HG02970 (cell line): ENCODE data around the gene C1orf35.

Experiments used
- ATAC-seq: cut with Tn5 transposase; IDR thresholded peaks from one replicate; pipeline ENCODE4 v1.9.1; 2021; ENCODE audit warnings: mild to moderate bottlenecking, moderate library complexity, moderate number of reproducible peaks; ENCODE audit not compliant: unreplicated experiment, low FRiP score

The C1orf35 gene

DNA sequence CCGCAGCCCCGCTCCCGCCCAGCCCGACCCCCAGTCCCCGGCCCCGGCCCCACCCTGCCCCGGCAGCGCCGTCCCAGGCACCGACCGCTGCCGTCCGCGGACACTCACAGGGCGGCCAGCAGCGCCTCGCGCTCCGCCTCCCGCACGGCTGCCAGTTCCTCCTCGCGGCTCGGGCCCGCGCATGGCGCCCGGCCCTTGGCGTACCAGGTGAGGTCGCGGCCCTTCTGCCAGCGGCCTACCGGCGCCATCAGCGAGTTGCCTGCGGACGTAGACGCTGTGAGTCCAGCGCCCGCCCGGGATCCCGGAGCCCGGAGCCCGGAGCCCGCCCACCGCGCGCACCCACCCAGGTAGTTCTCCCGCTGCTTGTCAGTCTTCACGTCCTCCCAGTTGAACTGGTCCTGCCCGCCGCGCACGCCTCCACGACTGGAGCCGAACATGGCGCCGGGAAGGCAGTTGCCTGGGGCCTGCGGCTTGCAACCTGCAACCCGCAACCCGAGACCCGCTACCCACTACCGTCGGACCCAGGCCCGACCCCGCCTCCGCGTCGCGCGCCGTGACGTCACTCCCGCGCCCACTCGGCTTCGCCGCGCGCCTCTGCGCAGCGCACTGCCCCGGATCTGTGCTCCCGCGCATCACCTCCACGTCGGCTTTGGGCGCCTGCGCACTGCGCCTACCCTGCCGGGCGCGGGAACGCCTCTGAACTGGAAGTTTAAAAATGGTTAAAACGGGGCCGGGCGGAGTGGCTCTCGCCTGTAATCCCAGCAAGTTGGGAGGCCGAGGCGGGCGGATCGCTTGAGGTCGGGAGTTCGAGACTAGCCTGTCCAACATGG, at the start of gene C1orf35:
TSS of gene C1orf35 (minus strand) at position 535 of the 830 bp plus-strand sequence. CDS start at position 437, 98 bp downstream.
- ATAC-seq: peak; percentile 66

DNA sequence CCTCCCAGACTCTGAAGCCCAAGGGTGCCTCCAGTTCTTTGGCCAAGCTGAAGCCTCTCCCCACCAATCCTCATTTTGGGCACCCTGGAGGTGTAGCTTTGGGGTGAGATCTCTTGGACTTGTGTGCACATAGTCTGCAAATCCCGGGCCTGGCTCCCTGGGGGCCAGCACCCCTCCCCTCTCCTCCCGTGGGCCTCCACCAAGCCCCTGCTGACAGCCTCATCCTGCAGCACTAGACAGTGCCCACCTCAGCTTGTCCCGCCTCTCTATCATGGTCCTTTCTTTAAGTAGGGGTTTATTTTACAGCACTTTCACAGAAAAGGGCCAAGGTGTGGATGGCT, 49.8 kb upstream of the C1orf35 start:
- ATAC-seq: no peak

DNA sequence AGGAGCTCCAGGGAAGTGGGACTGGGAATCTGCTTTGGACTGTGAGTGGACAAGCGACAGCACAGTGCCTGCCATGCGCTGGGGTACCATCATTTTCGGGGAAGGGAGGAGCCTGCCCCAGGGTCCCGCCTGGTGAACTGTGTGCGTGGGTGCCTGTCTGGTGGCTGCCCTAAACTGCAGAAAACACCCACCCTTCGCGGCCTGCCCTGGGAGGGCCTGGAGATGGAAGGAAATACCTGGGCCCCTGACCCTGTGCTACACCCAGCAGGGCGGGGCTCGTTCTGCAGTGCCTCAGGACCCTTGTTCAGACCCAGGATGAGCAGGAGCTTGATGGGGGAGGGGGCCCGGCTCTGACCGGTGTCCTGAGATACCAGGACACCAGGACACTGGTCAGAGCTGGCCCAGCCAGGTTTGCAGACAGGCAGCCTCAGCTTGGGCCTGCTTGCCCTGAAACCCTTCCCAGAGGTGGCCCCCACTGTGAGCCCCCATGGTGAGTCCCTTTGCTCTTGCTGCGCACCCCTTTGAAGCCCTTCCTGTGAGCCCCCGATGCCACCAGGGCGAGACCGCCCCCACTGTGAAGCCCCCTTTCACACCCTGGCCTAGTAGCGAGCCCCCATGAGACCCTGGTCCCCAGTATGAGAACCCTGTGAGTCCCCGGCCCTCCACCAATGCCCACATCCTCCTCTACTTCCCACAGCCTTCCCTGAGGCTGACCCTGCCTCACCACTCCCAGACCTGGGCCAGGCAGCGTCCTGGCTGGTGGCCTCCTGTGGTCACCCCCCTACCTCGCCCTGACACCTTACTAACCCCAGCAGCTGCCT, 49.2 kb upstream of the C1orf35 start:
- ATAC-seq: no peak

DNA sequence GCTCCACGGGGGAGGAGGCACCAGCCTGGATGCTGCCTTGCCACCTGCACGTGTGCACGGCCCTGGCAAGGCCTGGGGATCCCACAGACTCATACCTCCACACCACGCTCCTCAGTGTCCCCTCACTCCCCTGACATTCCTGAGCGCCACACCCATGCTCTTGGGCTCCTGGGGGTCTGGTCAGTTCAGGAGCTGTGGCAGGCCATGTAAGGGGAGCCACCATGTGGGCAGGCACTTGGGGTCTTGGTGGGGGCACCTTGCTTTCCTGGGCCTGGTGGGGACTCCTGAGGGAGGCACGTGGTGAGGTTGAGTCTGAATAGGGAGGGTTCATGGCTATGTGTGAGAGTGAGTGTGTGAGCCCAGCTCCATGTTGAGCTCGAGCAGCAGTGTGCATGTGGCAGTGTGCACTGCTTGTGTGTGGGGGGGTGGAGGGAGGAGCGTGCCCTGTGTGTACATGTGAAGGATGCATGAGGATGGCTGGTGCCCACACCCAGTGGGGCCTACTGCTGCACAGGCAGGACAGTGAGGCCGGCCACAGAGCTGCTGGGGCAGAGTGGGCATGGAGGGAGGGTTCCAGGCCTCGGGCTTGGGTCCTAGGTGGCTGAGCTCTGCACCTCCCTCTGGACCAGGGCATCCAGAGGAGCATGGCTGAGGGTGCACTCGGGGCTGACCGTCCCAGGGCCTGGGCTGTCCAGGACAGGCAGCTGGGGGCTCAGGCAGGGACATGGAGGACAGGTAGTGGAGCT, 48.2 kb upstream of the C1orf35 start:
- no peak for ATAC-seq

DNA sequence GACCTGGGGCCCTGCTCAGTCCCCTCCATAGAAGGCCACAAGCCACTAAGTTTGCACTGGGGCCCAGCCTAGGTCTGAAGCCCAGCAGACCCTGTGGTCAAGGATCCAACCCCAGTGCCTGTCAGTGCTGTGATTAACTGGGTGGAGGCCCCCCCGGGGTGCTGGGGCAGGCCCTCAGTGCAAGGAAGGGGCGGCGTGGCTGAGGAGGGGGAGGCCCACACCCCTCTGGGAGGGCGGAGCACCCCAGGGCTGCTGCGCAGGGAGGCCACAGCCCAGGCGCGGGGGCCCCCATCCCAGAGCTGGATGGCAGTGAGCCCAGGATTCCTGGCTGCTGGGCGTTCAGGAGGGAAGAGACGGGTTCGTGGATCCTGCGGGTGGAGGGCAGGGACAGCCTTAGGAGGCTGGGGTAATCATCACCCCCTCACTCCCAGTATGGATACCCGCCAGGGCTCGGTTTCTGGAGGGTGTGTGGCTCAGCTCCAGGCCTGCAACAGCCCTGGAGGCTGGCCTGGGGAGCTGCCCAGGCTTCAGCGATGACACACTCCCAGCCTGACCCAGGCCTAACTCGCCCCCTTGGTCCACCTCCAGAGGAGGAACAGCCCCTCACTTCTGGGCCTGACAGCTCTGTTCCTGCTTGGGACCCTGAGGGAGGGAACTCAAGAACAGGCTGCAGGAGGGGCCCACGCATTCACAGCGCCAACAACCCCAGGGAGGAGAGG, 47.5 kb upstream of the C1orf35 start:
- no peak for ATAC-seq

DNA sequence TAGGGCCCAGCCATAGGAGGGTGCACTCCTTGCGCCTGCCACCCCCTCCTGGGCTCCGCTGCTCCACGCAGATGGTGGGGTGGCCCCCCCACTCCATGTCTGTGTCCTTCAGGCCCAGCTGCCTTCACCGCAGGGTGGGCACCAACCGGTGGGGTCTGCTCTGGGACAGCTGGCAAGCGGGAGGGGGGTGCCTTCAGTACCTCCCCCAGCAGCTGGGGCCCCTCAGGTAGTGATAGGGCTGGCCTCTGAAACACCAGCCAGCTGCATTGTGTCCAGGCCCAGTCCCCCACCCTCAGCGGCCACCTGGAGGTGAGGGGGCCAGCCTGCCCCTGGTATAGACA, 47.0 kb upstream of the C1orf35 start:
- no peak for ATAC-seq

DNA sequence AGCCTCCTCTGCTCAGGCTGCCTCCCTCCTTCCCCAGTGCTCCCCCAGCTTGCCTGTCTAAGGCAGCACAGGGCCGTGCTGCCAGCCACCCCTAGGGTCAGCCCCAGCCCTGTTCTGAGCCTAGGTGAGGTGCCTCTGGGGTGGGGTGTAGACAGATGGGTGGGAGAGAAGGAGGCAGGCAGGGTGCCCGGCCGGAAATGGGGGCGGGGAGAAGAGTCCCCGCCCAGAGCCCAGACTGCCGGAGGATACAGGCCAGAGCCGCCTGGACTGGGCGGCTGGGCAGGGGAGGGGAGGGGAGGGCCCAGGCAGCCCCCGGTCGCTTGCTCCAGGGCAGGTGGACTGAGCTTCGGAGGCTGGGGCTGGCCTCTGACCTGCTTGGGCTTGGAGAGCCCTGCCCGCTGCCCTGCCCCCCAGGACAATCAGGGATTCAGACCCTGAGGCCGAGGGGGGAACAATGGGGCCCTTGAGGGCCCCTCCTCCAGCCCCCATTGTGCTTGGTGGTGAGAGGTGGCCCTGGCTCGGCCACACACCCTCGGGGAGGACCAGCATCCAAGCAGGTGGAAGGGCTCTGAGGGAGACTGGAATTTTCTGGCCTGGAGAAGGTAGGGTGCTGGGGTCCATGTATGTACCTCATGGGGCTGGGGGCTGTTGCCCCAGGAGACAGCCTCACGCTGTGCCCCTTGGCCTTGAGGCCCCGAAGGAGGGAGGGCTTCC, 46.4 kb upstream of the C1orf35 start, which contains the start of gene GJC2:
TSS of gene GJC2 (plus strand) at position 525 of the 714 bp plus-strand sequence. CDS start 7,829 bp downstream, outside the sequence.
- no peak for ATAC-seq

DNA sequence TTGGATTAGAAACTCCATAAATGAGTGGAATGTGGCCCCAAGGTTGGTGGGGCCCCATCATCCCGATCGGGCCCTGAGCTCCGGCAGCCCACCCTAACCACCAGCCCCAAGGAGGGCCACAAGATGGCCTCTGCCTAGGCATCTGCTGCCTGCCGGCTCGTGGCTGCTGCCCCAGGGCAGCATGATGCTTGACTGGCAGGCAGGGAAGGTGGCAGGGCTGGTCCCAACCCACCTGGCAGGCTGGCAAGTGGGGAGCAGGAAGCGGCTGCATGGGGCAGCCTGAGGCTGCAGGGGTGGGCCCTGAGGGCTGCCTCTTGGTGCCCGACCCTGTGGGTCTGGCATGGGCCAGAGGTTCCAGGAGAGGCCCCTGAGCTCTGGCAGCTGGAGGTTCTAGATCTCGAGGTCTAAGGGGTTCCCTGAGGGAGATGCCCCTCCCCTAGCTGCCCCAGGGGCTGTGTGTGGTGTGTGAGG, 45.8 kb upstream of the C1orf35 start:
- no peak for ATAC-seq

DNA sequence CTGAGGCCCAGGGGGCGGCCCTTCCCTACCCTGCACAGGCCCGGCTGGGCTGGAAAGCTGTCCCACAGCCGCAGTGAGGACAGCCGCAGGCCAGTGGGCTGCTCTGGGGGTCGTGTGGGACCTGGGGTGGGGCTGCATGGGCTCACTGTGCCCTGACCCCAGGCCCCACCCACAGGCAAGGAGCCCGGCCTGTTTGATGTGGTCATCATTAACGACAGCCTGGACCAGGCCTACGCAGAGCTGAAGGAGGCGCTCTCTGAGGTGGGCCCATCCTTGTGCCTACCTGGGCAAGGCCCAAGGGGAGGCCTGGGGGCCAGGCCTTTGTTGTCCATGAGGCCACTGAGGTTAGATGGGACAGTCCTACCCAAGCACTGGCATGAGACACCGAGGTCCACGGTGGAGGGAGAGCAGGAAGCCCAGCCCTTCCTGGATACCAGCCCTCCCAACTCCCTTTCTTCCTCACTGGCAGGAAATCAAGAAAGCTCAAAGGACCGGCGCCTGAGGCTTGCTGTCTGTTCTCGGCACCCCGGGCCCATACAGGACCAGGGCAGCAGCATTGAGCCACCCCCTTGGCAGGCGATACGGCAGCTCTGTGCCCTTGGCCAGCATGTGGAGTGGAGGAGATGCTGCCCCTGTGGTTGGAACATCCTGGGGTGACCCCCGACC, 45.2 kb upstream of the C1orf35 start:
- ATAC-seq: no peak

DNA sequence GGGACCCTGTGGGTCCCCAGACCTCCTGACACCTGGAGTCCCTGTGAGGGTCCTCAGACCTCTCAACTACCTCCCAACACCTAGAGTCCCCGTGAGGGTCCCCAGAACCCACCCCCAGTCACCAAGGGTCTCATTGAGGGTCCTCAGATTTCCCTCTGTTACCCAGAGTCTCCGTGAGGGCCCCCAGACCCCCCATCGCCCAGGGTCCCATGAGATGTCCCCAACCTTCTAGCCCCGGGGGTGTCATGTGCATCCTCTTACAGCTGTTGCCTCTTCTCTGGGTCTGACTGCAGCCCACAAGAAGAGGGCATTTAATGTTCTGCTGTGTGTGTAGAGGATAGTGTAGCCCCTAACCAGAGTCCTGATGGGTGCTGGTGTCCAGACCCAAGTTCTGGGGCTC, 44.6 kb upstream of the C1orf35 start:
- no peak for ATAC-seq

DNA sequence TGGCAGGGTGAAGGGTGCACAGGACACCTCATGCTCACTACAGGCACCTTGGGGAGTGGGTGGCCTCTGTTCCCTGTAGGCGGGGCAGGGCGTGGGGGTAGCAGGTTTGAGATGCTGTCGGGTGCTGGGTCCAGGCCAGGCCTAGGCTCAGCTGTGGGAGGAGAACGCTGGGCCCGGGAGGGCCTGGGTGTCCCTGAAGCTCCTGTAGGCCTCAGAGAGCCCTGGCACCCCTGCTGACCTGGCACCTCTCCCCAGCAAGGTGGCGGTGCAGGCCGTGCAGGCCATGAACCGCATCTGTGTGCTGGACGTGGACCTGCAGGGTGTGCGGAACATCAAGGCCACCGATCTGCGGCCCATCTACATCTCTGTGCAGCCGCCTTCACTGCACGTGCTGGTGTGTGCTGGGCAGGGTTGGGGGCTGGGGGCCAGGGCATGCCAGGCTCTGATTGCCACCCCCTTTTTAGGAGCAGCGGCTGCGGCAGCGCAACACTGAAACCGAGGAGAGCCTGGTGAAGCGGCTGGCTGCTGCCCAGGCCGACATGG, 44.1 kb upstream of the C1orf35 start:
- ATAC-seq: no peak

DNA sequence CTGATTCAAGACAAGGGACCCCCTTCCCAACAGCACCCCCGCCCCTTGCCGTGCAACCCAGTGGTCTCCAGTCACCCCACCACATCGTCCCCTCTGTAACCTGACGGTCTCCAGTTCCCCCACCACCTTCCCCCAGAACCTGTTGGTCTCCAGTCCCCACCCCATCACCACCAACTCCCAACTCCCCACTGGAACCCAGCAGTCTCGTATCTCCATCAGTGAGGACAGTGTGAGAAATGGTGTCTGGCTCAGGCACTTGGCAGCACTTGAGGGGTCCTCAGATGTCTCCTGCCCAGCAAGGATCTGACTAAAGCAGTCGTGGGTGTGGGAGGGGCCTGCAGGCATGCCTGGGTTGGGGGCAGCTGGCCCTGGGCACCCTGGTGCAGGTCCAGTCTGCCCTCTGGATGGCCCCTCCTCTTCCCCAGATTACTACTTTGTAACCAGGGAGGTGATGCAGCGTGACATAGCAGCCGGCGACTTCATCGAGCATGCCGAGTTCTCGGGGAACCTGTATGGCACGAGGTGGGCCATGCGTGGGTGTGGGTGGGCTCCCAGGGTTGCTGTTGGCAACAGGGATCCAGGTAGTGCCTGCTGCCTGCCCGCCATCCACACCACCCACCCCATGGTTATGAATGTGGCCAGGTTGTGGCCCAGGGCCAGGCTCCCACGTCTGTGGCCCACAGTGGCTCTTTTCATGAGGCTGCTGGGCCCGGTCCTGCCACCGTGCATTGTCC, 43.5 kb upstream of the C1orf35 start:
- ATAC-seq: no peak

DNA sequence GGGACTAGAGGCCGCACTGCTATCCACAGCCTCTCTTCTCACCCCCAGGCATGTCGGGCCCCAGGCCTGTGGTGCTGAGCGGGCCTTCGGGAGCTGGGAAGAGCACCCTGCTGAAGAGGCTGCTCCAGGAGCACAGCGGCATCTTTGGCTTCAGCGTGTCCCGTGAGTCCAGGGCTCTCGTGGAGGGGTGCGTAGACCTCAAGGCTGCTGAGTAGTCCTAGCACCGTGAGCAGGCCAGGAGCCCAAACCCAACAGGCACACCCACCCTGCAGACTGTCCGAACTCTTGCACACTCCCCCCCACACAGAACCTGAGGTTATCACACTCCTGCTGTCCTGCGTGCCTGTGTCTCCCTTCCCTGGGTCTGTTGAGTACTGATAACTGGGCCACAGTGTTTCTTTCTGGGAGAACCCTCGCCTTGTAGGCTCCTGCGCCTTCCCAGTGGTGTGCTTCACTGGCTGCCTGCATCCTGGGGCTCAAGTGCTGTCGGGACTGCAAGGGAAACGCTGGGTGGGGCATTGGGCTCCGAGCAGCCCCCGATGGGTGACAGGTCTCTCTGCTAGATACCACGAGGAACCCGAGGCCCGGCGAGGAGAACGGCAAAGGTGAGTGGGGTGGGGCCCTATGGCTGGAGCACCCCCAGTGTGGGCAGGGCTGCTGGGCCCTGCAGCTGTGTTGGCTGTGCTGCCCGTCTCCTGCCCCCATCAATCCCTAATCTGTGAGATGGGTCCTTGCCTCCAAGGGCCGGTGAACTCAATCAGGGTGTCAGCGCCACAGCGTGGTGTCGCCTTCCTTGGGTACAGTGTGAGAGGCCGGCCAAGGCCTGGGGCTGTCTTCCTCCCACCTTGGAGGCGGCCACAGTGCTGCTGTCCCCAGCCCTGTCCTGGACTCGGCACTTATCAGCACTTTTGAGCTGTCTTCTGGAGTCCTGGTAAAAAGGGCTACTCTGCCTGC, 42.6 kb upstream of the C1orf35 start:
- no peak for ATAC-seq

DNA sequence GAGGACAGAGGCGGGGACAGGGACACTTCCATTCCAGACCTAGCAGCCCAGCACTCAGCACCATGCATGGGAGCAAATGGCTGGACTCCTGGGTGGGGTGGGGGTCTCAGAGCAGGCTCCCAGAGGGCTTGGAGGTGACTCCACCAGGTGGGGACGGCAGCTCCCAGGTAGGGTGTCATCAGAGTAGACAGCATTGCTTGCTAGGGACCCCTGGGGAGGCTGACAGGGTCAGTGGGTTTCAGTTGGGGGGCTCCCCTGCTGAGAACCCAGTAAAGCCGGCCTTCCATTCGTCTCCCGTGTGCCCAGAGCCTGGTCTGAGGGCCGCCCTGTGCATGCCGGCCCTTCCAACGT, 41.8 kb upstream of the C1orf35 start:
- ATAC-seq: no peak

DNA sequence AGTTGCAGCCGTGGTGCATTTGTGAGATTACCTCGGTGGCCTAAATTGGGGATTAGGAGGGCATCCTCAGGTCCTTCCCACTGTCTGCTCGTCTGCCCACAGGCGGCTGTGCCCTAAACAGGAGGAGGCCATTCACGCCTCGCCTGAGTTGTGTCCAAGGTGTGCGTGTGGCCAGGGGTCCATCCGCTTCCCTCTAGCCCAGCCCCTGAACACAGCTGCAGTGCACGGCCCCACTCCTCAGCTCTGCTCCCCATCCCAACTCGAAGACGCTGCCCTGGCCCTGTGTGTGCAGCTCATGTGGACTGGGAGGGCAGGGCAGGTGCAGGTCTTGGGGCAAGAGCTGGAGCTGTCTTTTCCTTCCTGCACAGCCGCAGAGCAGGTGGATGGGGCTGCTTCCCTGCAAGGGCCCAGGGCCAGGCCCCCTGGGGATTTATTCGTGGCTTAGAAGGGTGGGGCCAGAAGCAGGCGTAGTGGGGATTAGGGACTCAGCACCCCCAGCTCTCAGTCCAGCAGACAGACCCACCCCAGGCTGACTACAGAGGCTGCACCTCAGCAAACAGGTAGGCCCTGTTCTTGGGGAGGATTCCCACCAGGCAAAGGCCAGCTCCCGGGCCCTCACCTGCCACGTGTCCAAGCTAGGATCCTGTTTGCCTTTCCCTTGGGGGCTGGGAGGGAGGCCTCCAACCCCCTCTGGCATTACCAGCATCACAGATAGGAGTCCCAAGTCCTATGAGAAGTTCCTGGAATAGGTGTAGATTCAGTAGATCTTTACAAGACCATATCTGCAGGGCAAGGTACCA, 41.3 kb upstream of the C1orf35 start:
- no peak for ATAC-seq

DNA sequence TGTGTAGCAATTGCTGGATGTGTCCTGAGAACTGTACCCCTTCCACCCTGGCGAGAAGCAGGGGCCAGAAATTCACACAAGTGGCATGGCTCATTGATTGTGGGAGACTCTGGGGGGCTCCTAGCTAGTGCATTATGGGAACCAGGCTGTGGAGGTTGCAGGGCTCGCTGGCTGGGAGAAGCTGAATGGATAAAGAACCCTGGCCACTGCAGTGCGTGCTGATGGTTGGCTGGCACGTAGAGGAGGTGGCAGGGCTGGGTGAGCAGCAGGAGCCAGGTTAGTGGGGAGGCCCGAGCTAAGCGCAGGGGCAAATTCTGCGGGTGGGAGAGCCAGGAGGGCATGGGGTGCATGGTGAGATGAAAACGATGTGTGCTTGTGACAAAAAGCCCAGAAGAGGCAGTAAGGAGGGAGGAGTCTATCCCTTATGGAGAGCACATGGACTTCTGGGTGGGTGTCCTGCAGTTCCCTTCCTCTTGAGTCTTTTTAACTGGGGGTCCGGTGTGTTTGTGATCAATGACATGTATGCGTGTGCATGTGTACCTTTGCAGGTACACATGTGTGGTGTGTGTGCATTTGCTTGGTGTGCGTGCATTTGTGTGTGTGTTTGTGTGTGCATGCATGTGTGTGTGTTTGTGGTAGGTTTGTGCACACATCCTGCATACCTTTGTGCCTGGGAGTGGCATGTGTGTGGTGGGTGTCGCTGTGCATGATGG, 40.5 kb upstream of the C1orf35 start:
- no peak for ATAC-seq
